Activated T-cell treated with anti-CD3 and anti-CD28 coated beads, Interleukin-2, amount 50 U/mL, for 72 hours (primary cell): ENCODE measurements around the gene SAMD10. TPM values are rescaled to one million over a fixed set of nuclear protein-coding genes. Genes with fewer than 3 reads are reported as not detected.
A peak's percentile ranks its signal among the peaks of the same experiment; 100 is the strongest.

Source experiments
- ATAC-seq, 2 donors: fragments of 150-1000 bp; cut with Tn5 transposase; replicated peaks in 1 of 2; 2 replicates each; pipeline ENCODE4 v1.10.0; 2021; ENCODE audit warnings: moderate library complexity in 2 of 2, mild to moderate bottlenecking in 1 of 2
- DNase-seq, 2 donors: peaks; one replicate each; pipeline ENCODE4 v3.0.0; 2021 to 2022; ENCODE audit warnings: mixed read lengths in 1 of 2
- H3K27ac Mint-ChIP-seq: one replicate; pipeline ENCODE4 v1.8.0; 2022; ENCODE audit warnings: mild to moderate bottlenecking, moderate library complexity, mixed read lengths
- H3K27me3 Mint-ChIP-seq: one replicate; pipeline ENCODE4 v1.8.0; 2022; ENCODE audit warnings: low read depth, mixed read lengths
- H3K36me3 Mint-ChIP-seq, 2 donors: one replicate each; pipeline ENCODE4 v1.8.0; 2022; ENCODE audit warnings: mixed read lengths in 2 of 2, mild to moderate bottlenecking in 1 of 2; ENCODE audit not compliant: insufficient read depth in 2 of 2
- H3K4me1 Mint-ChIP-seq: one replicate; pipeline ENCODE4 v1.8.0; 2022; ENCODE audit warnings: low read depth, mixed read lengths
- H3K4me3 Mint-ChIP-seq, 2 donors: one replicate each; pipeline ENCODE4 v1.8.0; 2022; ENCODE audit warnings: mild to moderate bottlenecking in 2 of 2, mixed read lengths in 2 of 2, moderate library complexity in 2 of 2
- H3K9me3 Mint-ChIP-seq, 2 donors: one replicate each; pipeline ENCODE4 v1.8.0; 2022; ENCODE audit warnings: mixed read lengths in 2 of 2
- total RNA-seq, 2 donors: library from RNA; stranded (reverse); gene quantifications; one replicate each; pipeline ENCODE4 v1.2.3, GENCODE V29; 2022

SAMD10 gene
- total RNA-seq, 2 donors from 2014 or later: 54.6 to 77.0 TPM

DNA sequence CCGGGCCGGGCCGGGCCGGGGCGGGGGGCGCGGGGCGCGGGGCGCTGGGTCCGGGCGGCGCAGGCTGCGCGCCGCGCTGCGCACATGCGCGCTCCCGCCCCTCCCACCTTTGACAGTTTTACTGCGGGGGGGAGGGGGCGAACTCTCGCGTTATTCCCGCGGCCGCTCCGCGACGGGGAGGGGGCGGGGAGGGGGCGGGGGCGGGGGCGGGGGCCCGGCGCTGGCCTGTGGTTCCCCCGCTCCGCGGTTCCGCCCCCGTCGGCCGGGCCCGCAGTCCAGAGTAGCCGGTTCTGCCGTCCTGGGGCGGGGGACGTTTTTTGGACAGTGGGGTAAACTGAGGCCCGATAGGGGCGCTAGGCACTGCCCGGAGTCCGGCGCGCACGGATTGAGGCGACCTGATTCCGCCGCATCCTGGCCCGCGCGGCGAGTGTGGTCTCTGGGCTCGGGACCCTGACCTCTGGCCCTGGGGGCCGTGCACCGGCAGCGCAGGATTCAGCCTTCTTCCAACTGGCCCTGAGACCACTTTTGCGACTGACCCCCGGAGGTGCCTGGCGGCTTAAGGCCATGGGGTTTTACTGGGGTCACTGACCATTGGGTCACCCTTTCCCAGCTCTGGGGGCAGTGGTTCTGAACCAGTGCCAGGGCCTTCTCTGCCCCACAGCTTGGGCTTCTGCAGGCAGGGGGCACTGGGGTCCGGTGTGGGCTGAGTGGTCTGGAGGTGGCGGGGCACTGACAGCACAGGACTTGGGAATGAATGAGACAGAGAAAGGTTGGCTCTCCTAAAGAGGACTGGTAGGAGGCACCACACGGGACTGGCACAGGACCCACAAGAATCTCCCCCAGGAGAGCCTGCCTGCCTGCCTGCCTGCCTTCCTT lies 9.4 kb downstream of the SAMD10 start, which contains the start of gene ZNF512B:
TSS of gene ZNF512B (minus strand) at position 93 of the 876 bp plus-strand sequence. CDS start 1,980 bp downstream, outside the sequence.
- Mint-ChIP-seq H3K4me1 (peaks cover 20% of the 10 kb centered on the region), H3K27ac (peak within 1 kb of the TSS; percentile 82), H3K27me3 (no peaks in the 10 kb centered on the region), H3K36me3 (peaks cover 10 to 17% of the 10 kb centered on the region in 2 donors), H3K4me3 (peak within 1 kb of the TSS; percentile 89 to 95), H3K9me3 (peaks cover 0 to 3% of the 10 kb centered on the region in 2 donors)
- peak; percentile 62 to 72 for DNase-seq
- peak; percentile 55 to 67 for ATAC-seq

DNA sequence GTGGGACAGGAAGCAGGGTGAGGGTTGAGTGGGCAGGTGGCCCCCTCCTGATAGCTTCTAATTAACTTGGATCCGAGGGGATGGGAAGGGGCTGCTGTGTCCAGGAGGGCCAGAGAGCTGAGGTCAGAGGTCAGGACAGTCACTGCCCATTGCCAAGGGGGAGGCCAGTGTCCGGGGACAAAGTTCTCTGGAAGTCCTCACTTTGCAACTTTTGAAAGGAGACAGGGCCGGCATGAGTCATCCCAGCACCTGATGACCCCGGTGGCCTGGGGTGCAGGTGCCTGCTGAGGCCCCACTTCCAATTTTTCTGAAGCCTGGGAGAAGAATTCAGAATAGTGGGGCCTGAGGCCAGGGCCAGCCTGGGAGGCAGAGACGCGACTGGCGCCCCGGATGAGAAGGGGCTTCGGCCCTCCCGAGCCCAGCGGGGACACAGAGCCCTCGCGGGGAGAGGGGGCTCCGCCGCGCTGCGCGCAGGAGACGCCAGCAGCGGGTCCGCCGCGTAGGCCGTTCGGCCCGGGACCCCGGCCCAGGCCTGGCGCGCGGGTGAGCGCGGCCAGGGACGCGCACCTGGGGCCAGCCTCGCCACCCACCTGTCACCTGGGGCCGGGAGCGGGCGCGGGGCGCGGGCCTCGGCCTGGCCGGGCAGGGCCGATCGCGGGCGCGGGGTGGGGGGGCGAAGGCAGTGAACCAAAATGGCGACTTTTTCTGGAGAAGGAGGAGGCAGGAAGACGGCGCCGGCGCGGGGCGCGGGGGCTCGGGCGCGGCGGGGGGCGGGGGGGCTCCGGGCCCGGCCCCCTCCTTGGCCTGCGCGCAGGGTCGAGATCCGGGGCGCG lies 10.3 kb downstream of the SAMD10 start:
- no peaks in the 10 kb centered on the region for H3K27me3 Mint-ChIP-seq
- peak; percentile 27 to 41 for ATAC-seq

DNA sequence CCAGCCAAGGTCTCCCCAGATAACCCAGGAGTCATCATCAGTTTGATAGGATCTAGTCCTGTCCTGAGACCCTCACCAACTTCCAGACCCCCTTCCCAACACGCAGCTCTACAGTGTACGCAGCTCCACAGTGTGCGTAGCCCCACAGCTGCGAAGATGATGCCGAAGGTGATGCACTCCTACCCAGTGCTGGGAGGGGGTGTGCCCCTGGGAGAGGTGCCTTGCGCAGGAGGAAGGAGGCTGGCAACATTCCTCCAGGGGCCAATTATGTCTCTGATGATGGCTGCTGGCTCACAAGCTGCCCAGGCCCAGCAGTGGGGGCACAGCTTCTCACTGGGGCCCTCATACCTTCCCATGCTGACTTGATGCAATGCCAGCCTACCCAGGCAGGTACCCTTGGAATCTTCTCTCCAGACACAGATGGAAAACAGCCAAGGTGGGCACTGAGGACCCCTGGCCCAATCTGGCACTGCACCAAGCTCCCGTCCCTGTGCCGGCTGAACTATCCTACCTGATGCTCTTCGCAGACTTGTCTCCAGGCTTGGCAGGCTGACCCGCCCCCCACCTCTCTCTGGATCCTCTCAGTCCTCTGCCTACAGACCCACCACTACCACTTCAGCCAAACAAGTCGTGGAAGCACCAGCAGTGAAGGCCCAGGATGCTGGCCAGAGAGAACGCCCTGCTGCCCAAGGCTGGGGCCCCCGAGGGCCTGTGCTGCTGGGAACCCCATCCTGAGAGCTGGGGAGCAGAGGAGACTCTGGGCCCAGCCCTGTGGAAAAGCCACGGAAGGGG lies 11.1 kb downstream of the SAMD10 start:
- DNase-seq (no peak), ATAC-seq (peak in 1 of 2 donors; percentile 14)
- H3K9me3 Mint-ChIP-seq: peaks cover 0 to 3% of the 10 kb centered on the region in 2 donors
- no peaks in the 10 kb centered on the region for H3K27me3 Mint-ChIP-seq
- H3K27ac Mint-ChIP-seq: peak overlapping the region; percentile 82
- H3K4me3 Mint-ChIP-seq: peak overlapping the region; percentile 89 to 95
- H3K4me1 Mint-ChIP-seq: peaks cover 12% of the 10 kb centered on the region
- peaks cover 7 to 12% of the 10 kb centered on the region in 2 donors for H3K36me3 Mint-ChIP-seq

More for the DNA sequence above, 10.3 kb downstream of the SAMD10 start:
- Mint-ChIP-seq H3K9me3 (peaks cover 0 to 3% of the 10 kb centered on the region in 2 donors), H3K36me3 (peaks cover 10 to 15% of the 10 kb centered on the region in 2 donors), H3K27ac (peak overlapping the region; percentile 82), H3K4me3 (peak overlapping the region; percentile 89 to 95), H3K4me1 (peaks cover 20% of the 10 kb centered on the region)
- peak in 1 of 2 donors; percentile 44 for DNase-seq

DNA sequence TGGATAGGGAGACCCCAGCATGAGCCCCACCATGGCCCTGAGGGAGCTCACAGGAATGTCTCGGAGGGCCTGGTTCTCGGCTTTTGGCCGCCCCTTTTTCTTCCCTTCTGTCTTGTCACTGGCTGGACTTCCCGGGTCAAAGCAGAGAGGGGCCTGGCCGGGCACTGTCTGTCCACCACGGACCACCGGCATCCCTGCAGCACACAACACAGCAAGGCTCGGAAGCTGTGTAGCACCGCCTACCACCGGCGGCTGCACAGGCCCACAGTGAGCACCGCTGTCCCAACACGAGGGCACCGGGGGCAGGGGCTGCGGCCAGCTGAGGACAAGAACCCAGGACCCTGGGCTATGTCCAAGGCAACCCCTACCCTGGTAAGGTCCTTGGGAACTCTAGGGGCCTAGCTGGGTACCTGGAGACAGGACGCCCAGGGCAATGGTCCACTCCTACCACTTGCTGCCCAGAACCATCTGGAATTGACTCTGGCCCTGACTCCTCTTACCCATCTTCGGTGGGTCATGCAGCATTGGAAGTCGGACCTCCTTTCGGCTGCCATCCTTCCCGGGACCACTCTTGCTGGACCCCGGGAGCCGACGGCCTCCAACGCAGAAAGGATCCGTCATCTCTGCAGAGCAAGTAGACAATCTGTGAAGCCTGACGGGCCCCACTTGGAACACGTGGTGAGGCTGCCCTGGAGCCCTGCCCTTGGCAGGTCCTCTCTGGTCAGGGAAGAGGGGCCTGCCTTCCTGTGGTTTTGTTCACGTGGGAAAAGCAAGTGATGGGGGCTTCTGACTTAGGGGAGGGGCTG lies 11.9 kb downstream of the SAMD10 start:
- Mint-ChIP-seq H3K27me3 (no peaks in the 10 kb centered on the region), H3K4me3 (peak overlapping the region in 1 of 2 donors; percentile 24), H3K27ac (no peak overlapping the region), H3K36me3 (peaks cover 6 to 7% of the 10 kb centered on the region in 2 donors), H3K9me3 (peaks cover 0 to 3% of the 10 kb centered on the region in 2 donors), H3K4me1 (peaks cover 10% of the 10 kb centered on the region)
- no peak for DNase-seq
- no peak for ATAC-seq

DNA sequence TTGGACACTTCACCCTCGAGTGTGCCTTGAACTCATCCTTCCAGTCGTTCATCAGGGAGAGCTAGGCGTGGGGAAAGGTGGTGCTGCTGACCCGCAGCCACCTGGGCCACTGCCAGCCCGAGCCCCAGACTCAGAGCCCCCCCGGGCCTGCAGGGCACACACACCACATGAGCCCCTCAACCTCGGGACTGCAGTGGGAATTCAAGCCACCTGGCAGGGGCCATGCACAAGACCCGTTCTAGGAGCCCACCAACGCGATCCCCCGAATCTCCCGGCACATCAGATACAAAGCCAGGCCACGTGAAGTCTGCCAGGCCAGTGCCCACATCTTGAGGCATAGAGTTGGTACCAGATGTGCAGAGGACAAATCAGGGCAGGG lies 12.5 kb downstream of the SAMD10 start:
- Mint-ChIP-seq H3K4me3 (no peak overlapping the region), H3K36me3 (peaks cover 6 to 7% of the 10 kb centered on the region in 2 donors), H3K27ac (no peak overlapping the region), H3K9me3 (peaks cover 0 to 3% of the 10 kb centered on the region in 2 donors), H3K27me3 (no peaks in the 10 kb centered on the region), H3K4me1 (peaks cover 10% of the 10 kb centered on the region)
- DNase-seq (peak in 1 of 2 donors; percentile 0), ATAC-seq (no peak)

DNA sequence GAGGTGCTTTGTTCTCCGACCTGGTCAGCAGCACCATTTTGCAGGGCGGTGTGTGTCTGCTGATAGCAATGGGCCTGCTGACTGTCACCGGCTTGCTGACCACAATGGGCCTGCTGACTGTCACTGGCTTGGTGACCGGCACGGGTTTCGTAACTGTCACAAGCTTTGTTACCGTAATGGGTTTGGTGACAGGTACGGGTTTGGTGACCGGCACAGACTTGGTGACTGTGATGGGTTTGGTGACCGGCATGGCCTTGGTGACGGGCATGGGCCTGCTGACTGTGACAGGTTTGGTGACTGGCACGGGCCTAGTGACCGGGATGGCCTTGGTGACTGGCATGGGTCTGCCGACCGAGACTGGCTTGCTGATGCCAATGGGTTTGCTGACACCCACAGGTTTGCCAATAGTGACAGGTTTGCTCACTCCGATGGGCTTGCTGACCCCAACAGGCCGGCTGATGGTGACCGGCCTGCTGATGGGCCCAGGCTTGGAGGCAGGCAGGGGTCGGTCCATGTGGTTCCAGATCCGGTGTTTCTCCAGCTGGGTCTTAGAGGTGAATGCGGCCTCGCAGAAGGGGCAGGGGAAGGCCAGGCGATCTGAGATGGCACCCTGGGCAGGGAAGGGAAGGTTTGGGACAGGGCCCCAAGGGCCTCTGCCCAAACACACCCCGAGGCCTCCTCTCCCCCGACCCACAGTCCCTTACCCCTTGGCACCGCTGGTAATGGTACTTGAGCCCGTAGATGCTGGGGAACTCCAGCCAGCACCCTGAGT lies 13.1 kb downstream of the SAMD10 start:
- Mint-ChIP-seq H3K27ac (no peak overlapping the region), H3K4me1 (peaks cover 10% of the 10 kb centered on the region), H3K27me3 (no peaks in the 10 kb centered on the region), H3K36me3 (peaks cover 6 to 9% of the 10 kb centered on the region in 2 donors), H3K9me3 (peaks cover 0 to 3% of the 10 kb centered on the region in 2 donors), H3K4me3 (no peak overlapping the region)
- DNase-seq (peak in 1 of 2 donors; percentile 0), ATAC-seq (no peak)

DNA sequence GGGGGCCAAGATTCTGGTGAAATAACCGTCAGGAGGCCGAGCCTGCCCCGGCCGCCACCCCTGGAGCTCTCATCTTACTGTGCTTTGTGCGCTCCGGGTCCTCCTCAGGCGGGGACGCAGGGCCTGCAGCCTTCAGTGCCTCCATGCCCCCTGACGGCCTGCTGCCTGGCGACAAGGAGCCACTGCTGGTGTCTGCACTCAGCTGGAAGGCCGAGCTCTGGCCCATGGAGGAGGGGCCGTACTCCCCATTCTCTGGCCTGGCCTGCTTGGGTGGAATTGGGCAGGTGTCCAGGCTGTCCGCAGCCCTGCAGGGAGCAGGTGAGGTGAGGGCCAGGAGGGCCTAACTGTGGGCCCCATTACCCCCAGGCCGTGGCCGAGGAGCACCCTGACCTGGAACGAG lies 15.0 kb downstream of the SAMD10 start:
- Mint-ChIP-seq H3K9me3 (peaks cover 0 to 3% of the 10 kb centered on the region in 2 donors), H3K27ac (no peak overlapping the region), H3K36me3 (peaks cover 6 to 9% of the 10 kb centered on the region in 2 donors), H3K4me1 (peaks cover 10% of the 10 kb centered on the region), H3K27me3 (no peaks in the 10 kb centered on the region), H3K4me3 (no peak overlapping the region)
- ATAC-seq: no peak
- DNase-seq: no peak

DNA sequence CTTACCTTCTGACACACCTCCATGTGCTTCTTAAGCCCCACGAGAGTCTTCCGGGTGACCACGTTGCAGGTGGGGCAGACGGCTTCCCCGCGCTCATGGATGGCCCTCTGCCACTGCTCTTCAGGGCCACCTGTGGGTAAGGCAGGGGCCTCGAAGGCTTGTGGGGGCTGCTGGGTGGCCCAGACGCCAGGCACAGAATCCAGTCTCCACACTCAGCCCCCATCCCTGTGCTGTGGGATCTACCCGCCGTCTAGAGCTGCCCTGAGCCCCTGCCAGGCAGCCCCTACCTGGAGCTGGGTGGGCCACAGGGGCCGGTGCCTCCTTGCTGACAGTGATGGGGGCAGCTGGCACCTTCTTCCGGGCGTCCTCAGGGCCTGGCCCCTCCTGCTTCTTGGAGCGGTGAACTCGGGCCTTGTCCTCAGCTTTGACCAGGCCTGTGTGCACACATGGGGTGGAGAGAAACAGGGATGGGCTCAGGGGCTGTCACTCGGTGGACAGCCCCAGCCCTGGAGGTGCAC lies 15.6 kb downstream of the SAMD10 start:
- Mint-ChIP-seq H3K27ac (no peak overlapping the region), H3K4me3 (no peak overlapping the region), H3K36me3 (peaks cover 6 to 9% of the 10 kb centered on the region in 2 donors), H3K9me3 (peaks cover 0 to 3% of the 10 kb centered on the region in 2 donors), H3K27me3 (no peaks in the 10 kb centered on the region), H3K4me1 (peaks cover 10% of the 10 kb centered on the region)
- DNase-seq: no peak
- ATAC-seq: no peak

DNA sequence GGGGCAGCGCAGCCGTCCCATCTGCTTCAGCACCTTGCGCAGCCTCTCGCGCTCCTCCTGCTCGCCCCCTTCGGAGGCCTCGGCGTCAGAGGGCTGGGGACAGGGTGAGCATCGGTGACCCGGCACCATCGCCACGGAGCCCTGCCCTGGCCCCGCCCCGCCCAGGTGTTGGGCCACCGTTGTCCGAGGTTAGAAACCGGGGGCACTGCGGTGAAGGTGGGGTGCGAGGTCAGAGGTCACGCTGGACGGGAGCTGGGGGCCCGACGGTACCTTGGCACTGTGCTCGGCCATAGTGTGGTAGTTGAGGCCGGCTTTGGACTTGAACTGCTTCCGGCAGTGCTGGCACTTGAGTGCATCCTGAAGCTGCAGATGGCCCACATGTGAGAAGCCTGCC lies 16.1 kb downstream of the SAMD10 start:
- Mint-ChIP-seq H3K4me3 (no peak overlapping the region), H3K27me3 (no peaks in the 10 kb centered on the region)
- no peak for ATAC-seq

DNA sequence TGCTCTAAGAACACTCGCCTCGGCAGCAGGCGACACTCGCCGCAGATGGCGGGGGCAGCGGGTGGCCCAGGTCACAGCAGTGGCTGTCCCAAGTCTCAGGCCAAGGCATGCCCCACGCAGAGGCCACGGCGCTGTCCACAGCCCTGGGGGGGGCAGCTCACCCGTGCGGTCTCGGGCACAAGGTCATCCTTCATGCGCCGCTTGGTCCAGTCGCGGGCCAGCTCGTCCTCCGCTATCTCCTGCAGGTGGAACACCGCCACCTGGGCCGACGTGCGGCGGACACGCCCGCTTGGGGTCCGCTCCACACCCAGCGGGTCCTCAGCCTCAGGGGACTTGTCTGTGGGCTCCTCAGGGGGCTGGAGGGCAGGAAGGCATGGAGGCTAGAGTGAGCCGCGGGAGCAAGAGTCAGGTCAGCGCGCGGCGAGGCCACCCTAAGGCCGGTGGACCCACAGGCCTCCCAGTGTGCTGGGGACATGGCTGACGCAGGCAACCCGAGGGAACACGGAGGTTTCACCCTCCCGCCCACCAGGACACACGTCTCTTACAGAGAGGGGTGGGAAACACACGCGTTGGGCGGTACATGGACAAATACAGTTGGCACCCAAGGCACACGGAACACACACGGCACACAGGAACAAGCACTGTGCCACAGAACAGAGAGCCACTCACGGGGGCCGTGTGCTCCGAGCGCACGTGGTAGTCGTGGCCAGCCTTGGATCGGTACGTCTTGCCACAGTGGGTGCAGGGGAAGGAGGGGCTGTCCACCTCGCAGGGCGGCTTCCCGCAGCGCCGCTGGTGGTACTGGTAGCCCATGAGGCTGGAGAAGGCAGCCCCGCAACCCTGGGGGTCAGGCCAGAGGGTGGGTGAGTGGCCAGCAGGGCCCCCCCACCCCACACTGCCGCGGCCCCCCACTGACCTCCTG lies 16.8 kb downstream of the SAMD10 start:
- Mint-ChIP-seq H3K9me3 (peaks cover 0 to 3% of the 10 kb centered on the region in 2 donors), H3K27me3 (no peaks in the 10 kb centered on the region), H3K4me1 (peaks cover 13% of the 10 kb centered on the region), H3K4me3 (no peak overlapping the region), H3K36me3 (peaks cover 6 to 9% of the 10 kb centered on the region in 2 donors), H3K27ac (no peak overlapping the region)
- ATAC-seq: no peak
- no peak for DNase-seq

More for the DNA sequence above, 16.1 kb downstream of the SAMD10 start:
- peaks cover 6 to 9% of the 10 kb centered on the region in 2 donors for H3K36me3 Mint-ChIP-seq
- no peak overlapping the region for H3K27ac Mint-ChIP-seq
- H3K4me1 Mint-ChIP-seq: peaks cover 10% of the 10 kb centered on the region
- DNase-seq: no peak
- H3K9me3 Mint-ChIP-seq: peaks cover 0 to 3% of the 10 kb centered on the region in 2 donors
